Heart left ventricle (tissue), 13 donors: ENCODE results near the gene GAP43.

ENCODE experiments used
- CTCF ChIP-seq, 12 donors: fragments of 200-600 bp; sonication (generic) in 4 of 12; IDR thresholded peaks; one replicate each; pipeline versions ENCODE4 v1.5.0 to v1.8.0; 2018 to 2022; ENCODE audit warnings: antibody characterized with exemption in 12 of 12, mild to moderate bottlenecking in 5 of 12
- POLR2A ChIP-seq, 2 donors: fragments of 450-650 bp; IDR thresholded peaks; one replicate each; pipeline ENCODE4 v1.6.1; 2017; ENCODE audit warnings: antibody characterized with exemption in 2 of 2, mild to moderate bottlenecking in 2 of 2, moderate library complexity in 2 of 2
- donor health status: ischemic (EF 13 %, LVEDD 7.1; RV severe dilation, severe dysfunction).
- donor health status: DM: no; HTN: yes; CAD: no.
- donor health status: DM: no; HTN: no; CAD: no.
- donor health status: ischemic (EF 25% LVEDD 6.9; RV normal size, moderate dysfunction).
- donor health status: ischemic (EF 25% LVEDD 5.7; RV mildly dilated, moderate dysfunction).
- donor health status: ischemic (EF 35%, LVEDD 5.7; RV mildly dilated, moderate dysfunction).
- donor health status: nonischemic (EF 11% LVEDD 7.7; RV severe dilation, severe dysfunction).
- donor health status: DM: yes; HTN: yes; CAD: no.
- donor health status: PGD.
- donor health status: ischemic (EF 29% LVEDD 5.4; RV normal size, mild dysfunction).
- donor health status: nonischemic (EF 23%, LVEDD 6.1; RV moderate dilation, normal function).

GRCh38 chr3:115708540-115708939 is 85.2 kb downstream of the GAP43 start:
- TF ChIP-seq CTCF (IDR thresholded peaks at IDR 0.05) (no peak), POLR2A (IDR thresholded peaks at IDR 0.05) (no peak)
